GM21515 (cell line): Measurements from ENCODE around the gene CCDC146.
"Not testable (repeated sequence)": the region's sequence is repeated elsewhere in the genome, so short reads cannot be mapped to it uniquely, and the experiment has no call there.

ENCODE experiments used
- ATAC-seq: cut with Tn5 transposase; IDR thresholded peaks from one replicate; pipeline ENCODE4 v1.9.1; 2021; ENCODE audit not compliant: unreplicated experiment

Gene CCDC146

DNA sequence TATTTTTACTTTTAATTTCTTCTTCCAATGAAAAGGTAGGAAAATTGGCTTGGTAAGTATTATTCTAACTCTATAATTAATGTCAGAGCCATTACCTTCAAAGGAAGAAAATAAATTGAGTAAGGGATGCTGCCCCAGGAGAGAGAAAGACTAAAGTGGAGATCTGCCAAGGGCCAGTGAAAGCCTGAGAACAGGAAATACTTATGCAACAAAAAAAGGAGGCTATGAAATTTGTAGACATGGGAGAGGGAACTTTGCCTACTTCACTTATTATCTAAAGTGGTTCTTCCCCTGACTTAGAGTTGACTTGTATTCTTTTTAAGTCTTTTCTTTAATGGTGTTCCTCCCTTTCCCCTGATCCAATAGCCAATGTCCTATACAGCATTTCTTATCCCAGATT lies 29.8 kb downstream of the CCDC146 start:
- not testable (repeated sequence) for ATAC-seq

DNA sequence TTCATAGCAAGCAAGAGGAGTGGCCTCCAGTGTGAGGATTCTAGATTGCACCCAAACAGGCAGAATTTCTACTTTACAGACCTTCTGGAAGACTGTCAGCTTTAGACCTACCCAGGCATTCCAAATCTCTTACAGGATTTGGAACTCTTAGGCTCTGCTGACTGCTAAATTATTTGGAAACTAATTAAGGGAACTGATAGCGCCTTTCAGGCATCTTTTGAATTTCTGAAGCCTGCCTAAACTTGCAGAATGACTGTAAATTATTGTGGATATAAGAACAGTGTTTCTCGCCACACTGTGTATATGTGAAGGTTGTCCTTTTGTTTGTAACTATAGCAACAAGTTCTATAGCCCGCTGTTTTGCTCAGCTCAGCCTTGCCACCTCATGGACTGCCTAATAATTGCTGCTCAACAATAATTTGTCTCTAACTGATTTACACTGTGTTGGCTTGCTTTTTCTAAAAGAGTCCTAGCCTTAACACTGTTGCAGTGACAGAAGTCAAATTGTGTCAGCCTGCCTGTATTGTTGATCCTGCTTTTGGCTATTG lies 32.6 kb downstream of the CCDC146 start:
- ATAC-seq = peak; percentile 43

DNA sequence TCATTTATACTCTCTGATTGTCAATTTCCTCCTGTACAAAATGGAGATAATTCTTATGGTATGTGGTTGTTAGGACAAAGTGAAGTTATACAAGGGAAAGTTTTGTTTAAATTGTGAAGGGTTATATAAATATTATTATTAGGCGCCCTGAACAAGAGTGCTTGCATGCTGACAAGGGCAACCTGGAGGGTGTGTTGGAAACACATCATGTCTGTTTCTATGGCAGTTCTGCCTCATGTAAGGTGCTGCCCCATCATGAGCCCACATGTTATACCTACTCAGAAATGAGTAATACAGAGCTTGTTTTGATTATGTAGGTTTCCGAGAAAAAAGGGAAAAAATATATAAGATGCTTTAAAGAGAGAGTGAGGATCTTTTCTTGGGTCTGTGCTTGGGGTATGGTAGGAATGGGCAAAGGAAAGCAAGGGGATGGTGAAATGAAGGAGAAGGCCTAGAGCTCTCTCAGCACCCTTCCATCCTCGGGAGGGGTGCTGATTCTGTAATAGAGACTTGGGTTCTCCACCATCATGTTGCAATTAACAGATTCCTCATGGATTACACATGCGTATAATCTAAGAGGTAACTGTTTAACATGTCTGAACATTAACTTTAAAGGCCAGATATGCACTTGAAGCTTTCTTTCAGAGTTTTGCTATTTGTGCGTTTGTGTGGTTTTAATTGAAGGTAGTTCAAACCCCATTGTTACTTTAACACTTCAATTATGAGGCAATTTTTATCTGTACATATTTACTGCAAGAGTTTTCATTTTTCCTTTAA lies 33.4 kb downstream of the CCDC146 start:
- ATAC-seq = not testable (repeated sequence)

DNA sequence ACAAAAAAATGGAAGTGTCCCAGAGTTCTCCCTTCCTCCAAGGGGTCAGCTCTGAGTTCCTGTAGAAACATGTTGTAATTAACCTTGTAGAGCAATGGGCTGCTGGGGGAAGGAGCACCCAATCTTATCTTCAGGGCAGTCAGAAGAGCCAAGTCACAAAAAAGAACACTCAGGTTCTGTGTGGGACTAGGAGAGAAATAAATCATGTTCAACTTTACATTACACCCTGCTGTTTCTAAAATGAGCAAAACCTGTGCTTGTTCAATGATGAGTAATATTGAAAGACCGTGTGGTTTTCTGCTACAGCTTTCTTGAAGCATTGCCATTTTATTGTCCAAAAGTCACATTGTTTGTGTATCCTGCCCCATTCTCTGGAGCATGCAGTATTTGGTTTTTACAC lies 34.6 kb downstream of the CCDC146 start:
- ATAC-seq = peak; percentile 82

DNA sequence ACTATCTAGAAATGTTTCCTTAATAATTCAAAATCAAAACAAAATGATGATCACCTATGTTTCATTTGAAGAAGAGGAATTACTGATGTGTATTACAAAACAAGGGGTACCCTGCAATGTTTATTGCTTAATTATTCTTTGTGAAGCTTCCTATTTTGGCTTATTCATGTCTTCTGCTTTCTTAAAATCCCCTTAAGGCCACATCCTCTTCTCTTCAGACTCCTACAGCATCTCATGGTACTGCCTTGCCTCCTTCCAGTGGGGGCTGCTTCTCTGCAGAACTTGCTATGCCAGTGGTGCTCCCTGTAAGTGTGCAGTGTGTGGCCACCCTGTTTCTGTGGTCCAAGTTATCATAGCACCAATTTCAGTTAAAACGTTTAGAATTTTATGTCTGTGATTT lies 35.0 kb downstream of the CCDC146 start:
- peak; percentile 62 for ATAC-seq

DNA sequence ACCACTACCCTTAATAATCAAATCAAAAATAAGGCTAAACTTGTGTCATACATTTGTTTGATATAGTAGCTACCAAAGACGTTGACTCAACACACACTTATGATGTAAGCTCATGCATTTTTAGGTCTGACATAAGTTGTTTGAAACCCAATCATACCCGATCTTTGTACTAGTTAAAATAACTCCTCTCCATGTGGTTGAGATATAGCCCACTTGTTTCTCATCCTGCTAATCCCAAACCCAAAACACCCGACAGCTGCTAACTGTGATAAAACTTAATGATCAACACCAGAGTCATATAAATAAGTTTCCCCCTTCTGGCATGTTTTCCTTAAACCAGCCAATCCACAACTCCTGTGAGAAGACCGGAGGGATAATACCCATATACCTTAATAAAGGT lies 48.7 kb downstream of the CCDC146 start:
- ATAC-seq = not testable (repeated sequence)

DNA sequence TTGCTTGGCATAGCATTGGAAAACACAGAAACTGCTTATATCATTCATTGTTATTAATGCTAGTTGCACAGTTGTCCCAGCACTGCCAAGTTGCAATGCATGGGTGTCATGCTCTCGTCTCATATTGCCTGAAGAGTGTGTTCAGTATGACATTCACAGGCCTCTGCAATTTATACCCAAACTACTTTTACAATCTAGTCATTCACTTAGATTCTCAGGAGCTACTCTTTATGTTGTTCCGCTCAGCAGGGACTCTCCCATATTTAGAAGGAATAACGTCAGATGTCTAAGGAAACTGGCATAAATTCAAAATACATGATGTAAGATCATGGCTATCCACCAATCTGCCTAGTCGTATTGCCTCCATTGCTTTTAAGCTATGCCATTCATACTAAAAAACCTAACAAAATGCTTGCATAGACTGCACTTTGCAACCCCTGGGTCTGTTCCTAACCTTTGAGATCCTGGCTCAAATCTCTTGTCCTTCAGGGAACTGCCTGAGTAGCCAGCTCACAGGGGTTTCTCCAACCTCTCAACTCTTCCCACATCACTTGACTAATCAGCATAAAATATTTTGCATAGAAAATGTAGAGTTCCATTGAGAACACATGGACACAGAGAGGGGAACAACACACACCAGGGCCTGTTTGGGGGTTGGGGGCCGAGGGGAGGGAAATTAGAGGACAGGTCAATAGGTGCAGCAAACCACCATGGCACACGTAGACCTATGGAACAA lies 50.2 kb downstream of the CCDC146 start:
- not testable (repeated sequence) for ATAC-seq

DNA sequence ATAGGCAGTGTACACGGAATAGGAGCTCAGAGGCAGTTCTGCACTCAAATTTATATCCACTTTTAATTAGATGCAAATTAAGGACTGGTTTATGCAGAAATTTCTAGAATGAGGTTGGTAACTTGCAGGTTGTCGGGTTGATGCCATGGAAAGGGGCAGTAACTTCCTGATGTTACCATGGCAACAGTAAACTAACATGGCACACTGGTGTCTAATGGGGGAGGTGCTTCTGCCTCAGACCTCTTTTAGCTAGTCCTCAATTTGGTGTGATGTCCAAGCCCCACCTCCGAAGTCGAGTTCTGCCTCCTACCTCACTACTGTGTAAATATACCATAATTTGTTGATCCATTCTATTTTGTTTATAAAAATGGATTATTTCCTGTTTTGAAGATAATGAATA lies 52.0 kb downstream of the CCDC146 start:
- not testable (repeated sequence) for ATAC-seq

DNA sequence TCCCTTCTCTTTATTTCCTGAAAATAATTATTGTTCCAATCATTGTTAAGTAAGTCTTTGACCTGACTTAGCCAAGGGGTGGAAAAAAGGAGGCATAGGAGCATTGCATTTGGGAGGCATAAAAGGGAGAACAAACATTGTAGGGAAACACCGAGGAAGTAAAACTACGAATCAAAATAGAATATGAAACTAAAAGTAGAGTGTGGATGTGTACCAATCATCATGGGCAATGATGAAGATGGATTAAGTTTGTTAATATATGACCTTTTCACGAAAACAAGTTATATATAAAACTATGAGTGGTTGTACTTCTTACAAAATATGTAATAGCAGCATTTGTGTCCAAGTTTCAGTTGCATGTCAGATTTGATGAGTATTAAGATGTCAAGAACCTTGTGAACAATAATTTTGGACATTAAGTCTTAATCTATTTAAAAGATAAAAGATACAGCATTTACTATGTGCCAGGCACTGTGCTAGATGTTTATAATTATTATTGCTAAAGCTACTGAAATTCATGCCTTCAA lies 52.9 kb downstream of the CCDC146 start:
- peak; percentile 54 for ATAC-seq

DNA sequence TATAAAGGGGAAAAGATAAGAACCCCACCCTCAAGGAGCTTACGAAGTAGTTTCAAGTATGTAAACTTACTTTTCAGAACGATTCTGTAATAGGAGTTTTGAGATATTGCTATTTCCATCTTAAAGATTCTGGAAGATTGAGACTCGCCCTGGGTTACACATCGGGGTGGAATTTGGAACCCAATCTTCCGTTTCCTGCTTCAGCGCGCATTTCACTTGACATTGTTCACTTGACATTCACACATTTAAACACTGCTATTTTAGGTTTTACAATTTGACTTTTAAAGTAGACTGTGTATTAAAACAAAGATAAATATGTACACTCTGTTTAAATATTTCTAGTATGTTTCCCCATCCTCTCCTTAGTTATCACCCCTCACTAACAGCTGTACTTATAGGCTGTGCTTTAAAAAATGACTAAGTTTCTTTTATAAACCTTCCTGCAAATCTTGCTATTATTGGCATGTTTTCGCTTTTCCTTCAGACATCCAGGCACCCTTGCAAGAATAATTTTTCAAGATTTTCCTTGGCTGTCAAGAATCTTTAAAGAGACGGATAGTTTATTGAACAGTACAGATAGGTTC lies 55.0 kb downstream of the CCDC146 start:
- not testable (repeated sequence) for ATAC-seq

DNA sequence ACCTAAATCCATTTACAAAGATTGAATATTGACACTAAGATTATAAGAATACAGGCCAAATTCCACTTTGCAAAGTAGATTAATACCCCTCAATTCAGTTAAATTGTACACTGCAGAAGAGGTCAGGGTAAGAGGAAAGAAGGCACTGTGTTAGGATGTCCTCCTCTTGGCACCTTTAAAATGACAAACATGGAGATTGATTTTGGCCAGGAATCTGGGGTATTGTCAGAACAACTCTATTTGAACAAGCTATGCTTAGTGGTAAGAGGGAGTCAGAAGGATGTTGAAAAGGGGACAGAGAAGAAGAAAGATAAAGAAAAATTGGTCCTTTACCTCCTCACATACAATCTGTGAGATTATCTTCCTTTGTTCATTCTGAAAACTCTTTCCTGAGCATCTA lies 55.6 kb downstream of the CCDC146 start:
- ATAC-seq = not testable (repeated sequence)

DNA sequence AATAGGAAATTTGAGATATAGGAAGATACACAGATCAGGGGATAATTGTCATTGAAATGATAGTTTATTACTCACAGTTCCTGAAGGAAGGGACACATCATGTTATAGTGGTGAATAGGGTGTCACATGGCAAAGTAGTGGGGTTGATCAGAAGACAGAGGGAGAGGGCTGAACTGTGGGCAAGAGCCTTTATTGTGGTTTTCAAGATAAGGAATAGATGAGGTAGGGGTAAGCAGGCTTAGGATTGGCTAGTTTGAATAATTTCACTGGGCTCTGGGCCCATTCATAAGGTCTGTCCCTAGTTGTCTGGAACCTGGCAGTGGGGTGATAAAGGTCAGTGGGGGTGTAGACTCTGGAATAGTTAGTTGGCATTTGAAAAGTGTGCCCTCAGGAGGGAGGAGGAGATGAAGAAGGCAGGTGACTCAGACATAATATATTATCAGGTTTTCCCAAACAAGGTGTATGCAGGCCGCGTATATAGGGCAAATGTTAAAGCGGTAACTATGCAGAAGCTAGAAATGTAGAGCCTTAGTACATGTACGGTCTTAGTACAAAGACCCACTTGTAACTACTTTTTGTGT lies 58.7 kb downstream of the CCDC146 start:
- ATAC-seq = no peak

DNA sequence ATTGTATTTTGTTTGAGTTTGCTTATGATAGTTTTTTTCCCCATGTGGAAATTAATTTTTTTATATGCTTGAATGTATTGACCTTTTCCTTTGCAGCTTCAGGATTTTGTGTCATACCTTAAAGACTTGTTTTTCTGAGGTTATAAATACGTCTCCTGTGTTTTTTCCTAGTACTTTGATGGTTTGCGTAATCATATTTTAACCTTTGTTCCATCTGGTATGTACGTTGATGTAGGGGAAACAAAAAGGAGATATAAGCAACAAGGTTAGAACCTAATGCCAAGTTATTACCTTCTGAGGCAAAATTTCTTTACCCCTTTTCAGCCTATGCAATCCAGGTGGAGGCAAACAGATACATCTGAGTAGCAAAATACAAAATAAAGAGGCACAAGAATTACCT lies 59.3 kb downstream of the CCDC146 start:
- no peak for ATAC-seq

DNA sequence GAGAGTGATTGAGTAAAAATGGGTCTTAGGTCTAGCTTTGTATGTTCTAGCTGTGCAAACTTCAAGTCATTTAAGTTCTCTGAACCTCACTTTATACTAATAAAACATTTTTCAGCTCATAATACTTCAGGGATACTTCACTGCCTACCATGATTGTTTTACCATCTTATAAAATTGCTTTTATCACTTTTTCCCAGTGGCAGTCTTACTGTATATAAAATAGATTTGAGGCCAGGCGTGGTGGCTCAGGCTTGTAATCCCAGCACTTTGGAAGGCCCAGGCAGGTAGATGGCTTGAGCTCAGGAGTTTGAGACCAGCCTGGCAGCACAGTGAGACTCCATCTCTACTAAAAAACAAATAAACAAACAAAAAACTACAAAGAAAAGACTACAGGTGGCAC lies 59.8 kb downstream of the CCDC146 start:
- ATAC-seq = no peak

DNA sequence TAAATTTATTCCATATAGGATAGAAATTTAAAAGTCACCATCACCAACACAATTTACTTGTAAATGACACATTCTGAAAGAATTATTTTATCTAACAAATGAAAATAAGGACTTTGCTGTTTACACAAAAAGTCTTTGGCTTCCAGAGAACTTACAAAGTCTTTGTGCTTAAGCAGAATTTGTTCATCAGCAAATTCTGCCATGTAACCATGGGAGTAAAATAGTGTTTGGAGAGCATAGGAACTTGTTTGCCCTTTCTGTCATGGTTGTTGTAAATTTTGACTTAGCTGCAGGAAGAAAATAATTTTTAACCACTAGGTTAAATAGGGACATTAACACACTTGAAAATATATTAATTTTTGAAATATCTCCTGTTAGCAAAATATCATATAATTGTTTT lies 62.0 kb downstream of the CCDC146 start:
- ATAC-seq = no peak

DNA sequence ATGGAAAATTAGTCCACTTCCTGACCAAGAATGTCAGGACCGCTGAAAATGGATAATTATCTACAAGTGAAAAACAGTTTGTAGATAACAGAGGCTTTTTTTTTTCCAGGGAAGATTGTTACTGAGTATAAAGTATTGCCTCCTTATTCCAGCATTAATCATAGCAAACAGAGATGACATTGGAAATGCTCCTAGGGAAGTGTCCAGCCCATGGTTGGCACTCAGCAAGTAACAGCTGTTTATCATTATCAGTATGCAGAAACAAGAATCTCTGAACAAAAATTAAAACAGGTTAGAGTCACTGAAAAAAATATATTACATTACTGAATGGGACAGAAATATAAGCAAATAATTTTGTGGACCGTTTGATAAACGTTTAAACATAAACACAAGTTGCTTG lies 62.6 kb downstream of the CCDC146 start:
- ATAC-seq = no peak

DNA sequence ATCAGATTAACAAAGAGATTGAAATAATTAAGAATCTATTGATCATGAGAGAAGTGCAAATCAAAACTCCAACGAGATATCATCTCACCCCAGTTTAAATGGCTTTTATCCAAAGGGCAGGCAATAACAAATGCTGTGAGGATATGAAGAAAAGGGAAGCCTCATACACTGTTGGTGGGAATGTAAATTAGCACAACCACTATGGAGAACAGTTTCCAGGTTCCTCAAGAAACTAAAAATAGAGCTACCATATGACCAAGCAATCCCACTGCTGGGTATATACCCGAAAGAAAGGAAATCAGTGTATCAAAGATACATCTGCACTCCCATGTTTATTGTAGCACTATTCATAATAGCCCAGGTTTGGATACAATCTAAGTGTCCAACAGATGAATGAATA lies 63.5 kb downstream of the CCDC146 start:
- ATAC-seq = no peak

DNA sequence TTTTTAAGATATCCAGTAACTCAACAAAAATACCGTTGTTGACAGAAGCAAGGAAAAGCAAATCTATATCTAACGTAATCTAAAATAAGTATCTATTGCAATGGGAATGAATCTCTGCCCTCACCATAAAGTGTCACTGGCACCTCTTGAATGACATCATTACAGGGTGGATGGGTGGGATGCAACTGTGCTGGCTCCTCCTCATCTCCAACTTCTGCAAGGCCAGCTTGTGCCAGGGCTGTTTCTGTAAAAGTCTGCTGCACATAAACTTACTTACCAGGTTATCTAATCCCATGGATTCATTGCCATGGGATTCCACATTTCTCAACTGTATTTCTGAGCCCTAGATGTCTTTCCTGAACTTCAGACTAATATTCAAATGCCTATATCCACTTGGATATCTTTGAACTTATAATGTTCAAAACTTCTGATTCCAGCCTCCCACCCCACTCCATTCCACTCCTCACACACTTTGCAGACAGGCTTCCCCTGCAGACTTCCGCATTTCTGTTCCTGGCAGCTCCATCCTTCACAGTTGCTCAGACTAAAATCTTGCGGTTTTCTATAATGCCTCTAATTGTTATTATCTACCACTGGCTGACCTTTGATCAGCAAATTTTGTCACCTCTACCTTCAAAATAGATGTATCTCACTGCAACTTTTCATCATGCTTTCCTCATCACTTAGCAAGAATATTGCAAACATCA lies 66.5 kb downstream of the CCDC146 start:
- ATAC-seq = no peak

DNA sequence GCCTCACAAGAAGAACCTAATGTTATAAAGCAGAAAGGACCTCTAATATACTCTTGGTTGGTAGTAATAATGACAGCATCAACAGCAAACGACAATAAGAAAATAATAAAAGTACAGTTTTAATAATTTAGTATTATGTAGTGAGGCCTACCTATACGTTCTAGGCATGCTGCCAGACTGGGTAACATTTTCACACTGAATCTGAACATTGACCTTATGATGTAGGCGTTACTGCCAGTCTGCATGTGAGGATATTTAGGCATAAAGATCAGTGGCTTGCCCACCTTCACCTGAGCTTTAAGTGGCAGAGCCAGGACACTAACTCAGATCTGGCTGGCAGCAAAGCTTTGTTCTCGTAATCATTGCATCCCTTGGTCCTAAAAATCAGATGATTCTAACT lies 74.7 kb downstream of the CCDC146 start:
- ATAC-seq = no peak
